ENCODE measurements around the gene TMC7.

The TMC7 gene

DNA sequence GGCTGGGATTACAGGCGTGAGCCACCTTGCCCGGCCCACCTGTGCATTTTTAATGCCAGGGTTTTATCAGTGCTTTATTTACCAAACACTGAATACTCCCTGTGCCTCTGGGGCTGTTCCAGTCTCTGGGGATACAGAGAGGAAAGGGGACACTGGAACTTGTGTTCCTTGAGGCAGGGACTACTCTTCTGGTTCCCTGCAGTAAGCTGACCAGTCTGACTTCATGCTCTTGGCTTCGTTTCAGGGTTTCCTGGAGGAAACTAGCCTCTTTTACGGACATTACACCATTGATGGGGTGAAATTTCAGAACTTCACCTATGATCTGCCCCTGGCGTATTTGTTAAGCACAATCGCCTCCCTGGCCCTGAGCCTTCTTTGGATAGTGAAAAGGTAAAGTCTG lies 46.2 kb downstream of the TMC7 start:
- DNase-seq (ENCODE audit: low read depth), result no peak

DNA sequence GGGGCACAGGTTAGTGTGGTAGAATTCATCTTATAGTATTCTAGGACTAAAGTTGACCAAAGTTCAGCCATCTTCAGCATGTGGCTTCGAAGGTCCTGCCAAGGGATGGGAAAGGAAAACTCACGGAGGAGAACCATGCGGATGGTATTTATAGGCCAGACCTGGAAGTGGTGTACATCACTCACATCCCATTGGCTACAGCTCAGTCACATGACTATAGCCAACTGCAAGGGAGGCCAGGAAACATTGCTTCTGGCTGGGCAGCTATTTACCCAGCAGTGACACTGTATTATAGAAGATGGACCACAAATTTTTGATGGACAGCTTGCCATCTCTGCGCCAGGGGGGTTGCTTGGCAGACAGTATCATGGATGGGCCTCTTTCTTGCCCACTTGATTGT lies 48.0 kb downstream of the TMC7 start:
- no peak for DNase-seq (ENCODE audit: low read depth)

DNA sequence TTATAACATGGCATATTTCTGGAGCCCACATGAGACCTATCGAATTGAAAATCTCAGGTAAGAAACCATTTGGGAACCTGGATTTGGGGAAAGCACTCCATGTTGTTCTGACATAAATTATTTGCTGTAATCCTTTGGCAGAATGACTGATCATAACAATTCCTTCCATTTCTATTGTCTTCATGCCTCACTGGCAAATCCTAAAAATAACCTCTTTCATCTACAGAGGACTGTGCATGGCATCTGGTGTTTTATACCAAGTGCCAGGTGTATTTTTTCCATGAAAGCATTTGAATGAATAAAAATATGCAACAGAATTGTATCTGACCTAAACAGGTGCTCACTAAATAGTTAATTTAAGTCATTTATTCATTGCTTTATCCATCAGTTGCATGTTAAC lies 50.0 kb downstream of the TMC7 start:
- DNase-seq (ENCODE audit: low read depth), result no peak

DNA sequence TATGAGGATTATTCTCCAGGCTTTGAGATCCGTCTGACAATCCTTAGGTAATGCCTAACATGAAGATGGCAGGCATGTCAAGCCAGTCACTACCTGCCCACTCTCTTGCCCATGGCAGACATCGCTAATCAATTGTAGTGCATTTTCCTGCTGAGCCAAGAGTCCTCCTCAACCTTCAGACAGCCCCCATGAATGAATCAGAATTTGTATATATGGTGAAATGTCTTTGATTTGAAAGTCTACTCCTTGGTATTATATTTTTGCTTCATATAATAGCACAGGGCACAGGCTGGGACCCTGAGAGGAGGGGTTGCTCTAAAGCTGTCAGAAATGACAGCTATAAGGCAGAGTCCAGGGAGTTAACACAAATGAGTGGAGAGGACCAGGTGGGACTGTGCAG lies 56.7 kb downstream of the TMC7 start:
- no peak for DNase-seq (ENCODE audit: low read depth)

DNA sequence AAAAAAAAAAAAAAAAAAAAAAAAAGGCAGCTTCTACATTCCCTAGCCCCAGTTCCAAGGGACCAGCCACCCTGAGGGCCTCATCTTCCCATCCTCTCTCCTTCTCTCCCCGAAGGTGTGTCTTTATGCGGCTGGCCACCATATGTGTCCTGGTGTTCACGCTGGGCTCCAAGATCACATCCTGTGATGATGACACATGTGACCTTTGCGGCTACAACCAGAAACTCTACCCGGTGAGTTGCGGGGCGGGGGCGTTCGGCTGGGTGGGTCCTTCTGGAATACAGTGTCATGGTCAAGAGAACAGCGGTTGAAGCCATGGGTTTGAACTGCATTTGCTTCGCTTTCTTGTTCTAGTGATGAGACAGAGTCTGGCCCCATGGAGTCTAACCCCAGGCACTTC lies 61.0 kb downstream of the TMC7 start:
- no peak for DNase-seq (ENCODE audit: low read depth)

DNA sequence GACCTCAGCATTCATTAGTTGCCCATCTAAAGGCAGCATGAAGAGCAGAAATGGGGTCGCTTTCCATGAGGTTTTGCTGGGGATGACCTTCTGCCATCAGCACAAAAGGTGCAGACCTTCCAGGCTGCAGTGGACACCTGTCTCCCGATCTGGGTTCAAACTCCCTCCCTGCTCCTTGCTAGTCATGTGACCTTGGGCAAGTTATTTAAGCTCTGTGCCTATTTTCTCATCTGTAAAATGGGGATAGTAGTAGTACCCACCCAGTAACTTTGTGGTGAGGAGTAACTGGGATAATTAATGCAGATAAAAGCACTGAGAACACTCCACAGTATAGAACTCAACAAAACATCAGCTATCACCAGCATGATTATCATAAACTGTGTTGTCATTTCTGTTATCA lies 62.3 kb downstream of the TMC7 start:
- no peak for DNase-seq (ENCODE audit: low read depth)

DNA sequence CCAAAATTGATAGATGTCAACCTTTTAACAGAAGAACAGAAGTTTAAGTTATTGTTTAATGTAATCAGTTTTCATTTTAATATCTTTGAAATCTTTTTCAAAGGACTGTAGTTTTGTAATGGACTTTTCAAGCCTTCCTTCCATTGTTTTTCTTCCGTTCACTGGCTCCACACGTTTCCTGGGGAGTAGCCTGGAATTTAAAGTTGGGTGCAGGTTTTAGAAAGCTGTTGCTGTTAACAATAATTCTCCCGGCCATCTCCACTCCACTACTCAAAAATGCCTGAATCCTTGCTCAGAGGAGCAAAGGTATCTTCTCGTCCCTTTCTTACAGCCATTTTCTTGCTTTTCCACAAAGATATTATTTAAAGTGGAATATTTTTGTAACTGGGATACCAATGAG lies 79.0 kb downstream of the TMC7 start:
- DNase-seq (ENCODE audit: low read depth), result no peak

DNA sequence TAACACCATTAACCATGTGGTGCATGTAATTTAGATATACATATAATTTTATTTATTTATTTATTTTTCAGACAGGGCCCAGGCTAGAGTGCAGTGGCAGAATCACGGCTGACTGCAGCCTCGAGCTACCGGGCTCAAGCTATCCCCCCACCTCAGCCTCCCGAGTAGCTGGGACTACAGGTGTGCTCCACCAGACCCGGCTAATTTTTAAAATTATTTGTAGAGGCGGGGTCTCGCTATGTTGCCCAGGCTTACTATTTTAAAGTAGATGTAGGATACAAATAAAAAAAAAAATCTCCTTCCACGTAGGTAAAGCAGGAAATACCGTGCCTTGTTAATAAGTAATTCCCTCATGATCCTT lies 83.2 kb downstream of the TMC7 start:
- DNase-seq (ENCODE audit: low read depth), result no peak

DNA sequence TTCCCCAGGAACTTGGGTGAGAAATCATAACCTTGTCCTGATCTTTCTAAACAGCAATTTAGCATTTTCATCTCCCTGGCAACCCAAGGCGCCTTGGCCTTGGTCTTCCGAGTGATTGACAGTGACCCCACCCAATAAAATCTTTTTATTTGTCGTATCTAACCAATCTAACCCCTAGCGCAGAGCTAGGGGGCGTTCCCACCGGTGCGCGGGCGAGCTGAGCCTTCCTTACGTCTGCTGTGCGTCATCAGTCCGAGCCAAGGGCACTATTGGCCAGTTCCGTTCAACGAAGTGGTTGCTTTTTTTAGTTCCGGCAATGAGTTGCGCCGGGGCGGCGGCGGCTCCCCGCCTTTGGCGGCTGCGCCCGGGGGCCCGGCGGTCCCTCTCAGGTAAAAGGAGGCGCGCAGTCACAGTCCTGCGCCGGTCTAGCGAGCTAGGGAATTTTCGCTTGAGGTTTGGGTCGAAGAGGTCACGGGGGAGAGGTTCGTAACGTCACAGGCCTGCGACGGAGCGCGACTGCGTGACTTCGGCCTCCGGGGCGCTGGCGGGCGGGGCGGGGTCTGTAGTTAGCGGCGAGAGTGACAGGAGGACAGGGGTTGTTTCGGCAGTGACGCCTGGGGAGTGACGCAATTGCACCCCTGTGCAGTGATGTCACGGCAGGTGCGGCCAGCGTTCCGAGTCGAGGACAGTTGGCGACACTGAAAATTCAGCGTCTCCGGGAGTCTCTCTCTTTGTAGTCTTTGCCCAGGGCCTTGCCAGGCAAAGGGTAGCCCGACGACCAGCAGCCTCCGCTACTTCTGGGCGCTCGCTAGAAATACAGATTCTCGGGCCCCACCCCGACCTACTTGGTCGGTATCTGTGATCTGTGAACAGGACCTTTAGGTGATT lies 83.9 kb downstream of the TMC7 start, which contains the start of gene COQ7:
Gene COQ7, plus strand, starts transcription at position 266 of the 888 bp plus-strand sequence. Its CDS starts 51 bp downstream, at position 317.
- DNase-seq (ENCODE audit: low read depth), result peak; percentile 97

DNA sequence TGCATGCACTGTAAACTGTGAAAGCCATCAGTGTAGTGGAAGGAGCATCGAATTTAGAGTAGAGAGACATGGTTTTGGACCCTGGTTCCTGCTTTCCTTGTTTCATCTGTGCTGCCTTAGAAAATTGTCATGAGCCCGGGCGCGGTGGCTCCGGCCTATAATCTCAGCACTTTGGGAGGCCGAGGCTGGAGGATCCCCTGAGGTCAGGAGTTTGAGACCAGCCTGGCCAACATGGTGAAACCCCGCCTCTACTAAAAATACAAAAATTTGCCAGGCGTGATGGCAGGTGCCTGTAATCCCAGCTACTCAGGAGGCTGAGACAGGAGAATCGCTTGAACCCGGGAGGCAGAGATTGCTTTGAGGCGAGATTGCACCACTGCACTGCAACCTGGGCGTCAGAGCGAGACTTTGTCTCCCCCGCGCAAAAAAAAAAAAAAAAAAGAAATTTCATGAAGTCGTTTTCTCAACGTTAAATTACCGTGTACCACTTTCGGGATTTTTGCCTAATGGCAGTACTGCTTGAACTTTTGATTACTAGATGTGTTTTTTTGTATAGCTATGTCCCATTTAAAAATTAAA lies 84.6 kb downstream of the TMC7 start:
- DNase-seq (ENCODE audit: low read depth), result no peak

DNA sequence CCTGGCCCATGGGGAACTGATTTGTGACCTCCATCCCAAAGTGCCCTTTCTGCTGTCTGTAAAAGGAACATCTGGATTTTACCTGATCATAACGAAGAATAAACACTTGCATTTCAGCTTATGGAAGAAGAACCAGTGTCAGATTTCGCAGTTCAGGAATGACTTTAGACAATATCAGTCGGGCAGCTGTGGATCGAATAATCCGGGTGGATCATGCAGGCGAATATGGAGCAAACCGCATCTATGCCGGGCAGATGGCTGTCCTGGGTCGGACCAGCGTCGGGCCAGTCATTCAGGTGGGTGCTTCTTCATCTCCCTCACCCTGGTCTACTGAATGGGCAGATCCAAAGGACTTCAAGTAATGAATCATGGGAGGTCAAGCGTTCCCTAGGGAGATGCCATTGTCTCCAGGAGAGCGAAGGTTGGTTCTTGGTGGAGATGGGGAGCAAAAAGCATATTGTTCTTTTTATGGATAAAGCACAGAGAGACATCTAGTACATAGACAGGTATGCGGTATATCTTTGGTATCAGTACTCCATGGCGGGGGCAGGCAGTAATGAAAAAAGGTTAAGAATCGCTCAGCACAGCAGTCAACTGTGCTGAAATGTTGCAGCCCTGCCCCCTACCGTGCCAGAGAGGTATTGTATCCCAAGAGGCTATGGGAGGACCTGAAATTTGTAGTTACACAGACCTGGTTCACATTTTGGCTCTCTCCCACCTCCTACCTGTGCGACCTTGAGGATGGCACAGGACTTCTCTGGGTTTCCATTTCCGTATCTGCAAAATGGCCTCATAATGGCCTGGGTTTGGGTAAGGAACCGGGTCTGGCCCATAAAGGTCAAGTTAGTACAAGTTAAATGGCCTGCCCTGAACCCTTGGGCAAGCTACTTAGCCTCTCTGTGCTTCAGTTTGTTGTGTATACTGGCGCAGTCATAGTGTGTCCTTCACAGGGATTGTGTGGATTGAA lies 88.4 kb downstream of the TMC7 start:
- no peak for DNase-seq (ENCODE audit: low read depth)

DNA sequence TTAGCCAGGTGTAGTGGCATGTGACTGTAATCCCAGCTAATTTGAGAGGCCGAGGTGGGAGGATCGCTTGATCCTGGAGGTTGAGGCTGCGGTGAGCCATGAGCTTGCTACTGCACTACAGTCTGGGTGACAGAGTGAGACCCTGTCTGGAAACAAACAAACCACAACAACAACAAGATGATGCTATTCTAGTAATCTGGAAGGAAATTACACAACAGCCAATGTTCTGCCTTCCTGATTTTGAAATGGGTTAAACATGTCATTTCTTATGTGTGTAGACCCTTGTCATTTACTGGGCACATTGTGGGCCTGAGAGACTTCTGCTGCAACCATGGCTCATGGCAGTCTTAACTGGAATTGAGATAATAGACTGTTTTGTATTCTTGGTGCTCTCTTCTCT lies 89.6 kb downstream of the TMC7 start:
- DNase-seq (ENCODE audit: low read depth), result no peak

DNA sequence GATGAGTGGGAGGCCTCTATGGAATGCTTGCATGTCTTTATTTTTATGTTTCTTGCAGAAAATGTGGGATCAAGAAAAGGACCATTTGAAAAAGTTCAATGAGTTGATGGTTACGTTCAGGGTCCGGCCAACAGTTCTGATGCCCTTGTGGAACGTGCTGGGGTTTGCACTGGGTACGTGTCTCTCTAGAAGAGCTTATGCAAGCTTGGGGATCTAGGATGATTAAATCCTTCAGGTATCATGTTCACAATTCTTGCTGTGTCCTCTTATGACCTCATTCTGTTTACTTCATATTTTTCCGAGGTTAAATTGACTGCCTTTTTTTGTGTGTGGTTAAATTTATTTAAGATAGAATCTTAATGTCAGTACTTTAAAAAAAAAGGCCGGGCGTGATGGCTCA lies 90.1 kb downstream of the TMC7 start:
- DNase-seq (ENCODE audit: low read depth), result no peak

DNA sequence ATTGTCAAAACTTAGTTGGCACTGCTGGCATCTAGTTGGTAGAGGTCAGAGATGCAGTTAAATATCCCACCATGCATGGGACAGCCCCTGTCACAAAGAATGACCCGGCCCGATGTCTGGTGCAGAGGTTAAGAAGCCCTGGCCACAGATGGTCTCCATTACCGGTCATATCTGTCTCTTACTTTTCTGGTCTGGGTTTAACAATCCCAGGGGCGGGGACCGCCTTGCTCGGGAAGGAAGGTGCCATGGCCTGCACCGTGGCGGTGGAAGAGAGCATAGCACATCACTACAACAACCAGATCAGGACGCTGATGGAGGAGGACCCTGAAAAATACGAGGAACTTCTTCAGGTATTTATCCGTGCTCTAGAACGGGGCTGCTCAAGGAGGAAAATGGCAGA lies 91.8 kb downstream of the TMC7 start:
- DNase-seq (ENCODE audit: low read depth), result no peak

DNA sequence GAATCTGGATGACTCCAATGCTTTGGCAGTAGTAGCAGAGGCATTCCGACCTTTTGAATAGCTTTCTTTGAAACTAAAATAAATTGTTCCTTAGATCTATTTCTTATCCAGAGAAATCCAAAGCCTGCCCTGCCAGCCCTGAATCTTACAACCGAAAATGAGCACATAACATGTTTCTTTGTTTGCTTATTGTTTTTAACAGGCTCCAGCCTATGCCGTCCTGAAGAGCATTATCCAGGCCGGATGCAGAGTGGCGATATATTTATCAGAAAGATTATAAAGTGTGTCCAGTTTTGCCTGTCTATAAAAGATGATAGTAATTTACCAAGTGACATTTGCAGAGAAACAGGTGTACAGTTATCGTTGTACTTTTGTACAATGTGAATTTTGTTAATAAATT lies 94.1 kb downstream of the TMC7 start:
- DNase-seq (ENCODE audit: low read depth), result no peak

DNA sequence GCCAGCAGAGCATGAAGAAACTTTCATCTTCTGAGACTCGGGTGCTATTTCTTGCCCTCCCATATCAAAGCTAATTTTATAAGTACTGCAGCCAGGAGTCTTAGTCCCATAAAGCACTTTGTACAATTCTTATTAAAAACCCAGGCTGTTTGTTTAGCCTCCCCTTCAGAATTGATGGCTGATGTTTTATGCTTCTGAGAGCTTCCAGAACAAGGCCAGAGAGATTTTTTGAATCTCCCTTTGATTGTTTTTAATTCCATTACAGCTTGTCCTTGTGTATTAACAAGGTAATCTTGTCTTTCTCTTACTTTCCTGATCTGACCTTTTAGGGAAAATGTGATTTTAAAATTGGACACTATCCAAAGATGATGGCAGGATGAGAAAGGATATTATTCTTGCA lies 99.9 kb downstream of the TMC7 start:
- DNase-seq (ENCODE audit: low read depth), result no peak

DNA sequence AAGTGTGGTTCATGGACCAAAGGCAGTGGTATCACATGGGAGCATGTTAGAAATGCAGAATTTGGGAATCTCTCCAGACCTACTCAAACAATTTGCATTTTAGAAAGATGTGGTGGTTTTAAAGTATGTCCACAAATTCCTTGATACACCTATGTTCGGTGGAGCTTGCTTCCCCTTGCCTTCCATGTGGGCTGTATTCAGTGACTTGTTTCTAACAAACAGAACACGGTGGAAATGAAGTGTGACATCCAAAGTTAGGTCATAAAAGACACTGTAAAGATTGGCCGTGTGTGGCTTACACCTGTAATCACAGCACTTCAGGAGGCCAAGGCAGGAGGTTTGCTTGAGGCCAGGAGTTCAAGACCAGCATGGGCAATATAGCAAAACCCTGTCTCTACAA lies 100.4 kb downstream of the TMC7 start:
- no peak for DNase-seq (ENCODE audit: low read depth)

DNA sequence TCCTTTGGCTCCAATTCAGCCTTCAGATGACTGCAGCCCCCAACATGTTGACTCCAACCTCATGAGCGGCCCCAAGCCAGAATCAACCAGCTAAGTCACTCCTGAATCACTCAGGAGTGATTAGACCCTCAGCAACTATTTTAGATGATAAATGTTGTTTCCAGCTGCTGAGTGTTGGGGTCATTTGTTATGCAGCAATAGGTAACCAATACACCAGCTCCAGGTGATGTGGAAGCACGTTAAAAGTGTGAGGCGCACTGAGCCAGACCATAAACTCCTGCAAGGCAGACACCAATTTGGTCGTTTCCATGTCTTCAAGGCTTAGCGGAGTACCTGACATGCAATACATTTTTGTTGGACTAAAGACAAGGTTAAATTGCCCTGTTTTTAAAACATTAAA lies 101.1 kb downstream of the TMC7 start:
- no peak for DNase-seq (ENCODE audit: low read depth)

DNA sequence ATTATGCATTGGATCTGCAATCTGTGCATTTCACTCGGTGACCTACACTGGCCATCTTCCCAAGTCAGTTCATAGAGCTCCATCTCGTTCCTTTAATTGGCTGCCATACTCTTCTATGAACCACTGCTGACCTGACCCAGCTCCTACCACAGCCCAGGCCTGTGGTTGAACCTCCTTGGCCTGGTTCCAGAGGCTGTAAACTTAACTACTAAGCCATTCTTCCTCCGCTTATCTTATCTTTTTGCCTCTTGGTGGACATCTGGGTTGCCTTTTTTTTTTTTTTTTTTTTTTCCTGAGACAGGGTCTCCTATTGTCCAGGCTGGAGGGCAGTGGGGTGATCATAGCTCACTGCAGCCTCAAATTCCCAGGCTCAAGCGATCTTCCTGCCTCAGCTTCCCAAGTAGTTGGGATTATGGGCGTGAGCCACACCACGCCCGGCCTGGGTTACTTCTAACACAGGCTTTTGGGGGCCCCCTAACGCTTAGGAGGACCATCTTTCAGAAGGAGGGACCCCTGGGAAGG lies 102.0 kb downstream of the TMC7 start:
- no peak for DNase-seq (ENCODE audit: low read depth)

DNA sequence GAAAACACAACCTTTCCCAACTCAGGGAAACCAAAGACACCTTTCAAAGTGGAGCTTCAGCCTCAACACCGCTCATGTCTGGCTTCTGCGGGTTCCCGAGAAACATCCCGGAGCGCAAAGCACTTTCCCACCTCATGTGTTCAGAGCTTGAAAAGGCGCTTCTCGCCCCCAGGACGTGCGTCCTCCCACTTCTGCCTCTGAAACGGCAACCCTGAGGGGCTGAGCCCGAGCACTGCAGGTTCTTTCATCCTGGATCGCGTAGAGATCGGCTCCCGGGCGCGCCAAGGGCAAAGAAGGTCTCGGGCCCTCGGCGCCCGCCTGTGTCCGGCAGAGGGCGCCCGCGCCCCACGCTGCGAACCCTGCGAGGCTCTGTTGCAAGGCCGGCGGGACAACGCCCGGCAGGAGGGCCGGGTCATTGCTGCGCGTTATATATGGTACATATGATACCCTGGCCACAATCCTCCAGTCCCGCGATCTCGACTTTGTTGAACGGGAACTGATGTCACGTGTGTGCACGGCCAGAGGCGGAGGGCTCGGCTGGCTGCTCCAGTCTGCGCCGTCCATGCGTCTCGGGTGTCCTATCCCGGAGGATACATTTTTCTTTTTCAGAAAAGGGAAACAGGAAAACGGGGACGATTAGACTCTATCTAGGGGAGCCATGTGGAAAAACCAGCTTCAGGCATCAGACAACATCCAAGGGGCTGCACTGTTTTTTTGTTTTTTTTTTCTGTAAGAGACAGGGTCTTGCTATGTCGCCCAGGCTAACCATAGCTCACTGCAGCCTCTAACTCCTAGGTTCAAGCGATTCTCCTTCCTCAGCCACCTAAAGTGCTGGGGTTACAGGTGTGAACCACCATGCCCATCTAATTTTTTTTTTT lies 102.8 kb downstream of the TMC7 start:
- DNase-seq (ENCODE audit: low read depth), result peak; percentile 60

DNA sequence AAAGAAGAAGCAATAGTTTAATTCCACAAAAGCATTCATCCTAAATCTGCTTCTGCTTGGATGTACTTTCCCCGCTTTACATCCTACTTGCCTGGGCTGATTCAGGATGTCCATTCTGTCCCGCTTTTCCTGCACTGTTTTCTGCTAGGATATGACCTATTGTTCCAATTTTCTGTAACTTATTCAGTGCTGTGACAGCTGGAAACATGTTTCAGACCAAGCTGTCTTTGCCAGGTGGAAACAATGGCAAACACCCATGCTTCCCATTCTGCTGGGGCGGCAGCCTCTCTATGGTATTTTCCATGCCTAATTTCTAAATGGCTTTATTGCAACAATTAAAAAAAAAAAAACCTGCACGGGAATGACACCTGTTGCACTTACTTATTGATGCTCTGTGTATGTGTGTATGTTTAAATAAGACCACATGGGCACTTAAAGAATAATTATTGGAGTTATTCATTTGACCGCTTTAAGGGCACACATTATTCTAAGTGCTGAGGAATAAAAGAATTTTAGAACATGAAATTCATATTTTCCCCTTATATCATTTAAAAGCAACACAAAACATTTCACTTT lies 104.7 kb downstream of the TMC7 start:
- DNase-seq (ENCODE audit: low read depth), result no peak

All from stimulated activated CD8-positive, alpha-beta memory T cell treated with anti-CD3 and anti-CD28 coated beads, Interleukin-15, amount 100 ng/mL, for 1 hour (primary cell).